HuH-7.5 (cell line): ENCODE measurements around the gene DIRAS2.

ENCODE experiments used
- DNase-seq: peaks from one replicate; pipeline ENCODE4 v3.0.0; 2011; ENCODE audit warnings: low spot score

DIRAS2 gene

DNA sequence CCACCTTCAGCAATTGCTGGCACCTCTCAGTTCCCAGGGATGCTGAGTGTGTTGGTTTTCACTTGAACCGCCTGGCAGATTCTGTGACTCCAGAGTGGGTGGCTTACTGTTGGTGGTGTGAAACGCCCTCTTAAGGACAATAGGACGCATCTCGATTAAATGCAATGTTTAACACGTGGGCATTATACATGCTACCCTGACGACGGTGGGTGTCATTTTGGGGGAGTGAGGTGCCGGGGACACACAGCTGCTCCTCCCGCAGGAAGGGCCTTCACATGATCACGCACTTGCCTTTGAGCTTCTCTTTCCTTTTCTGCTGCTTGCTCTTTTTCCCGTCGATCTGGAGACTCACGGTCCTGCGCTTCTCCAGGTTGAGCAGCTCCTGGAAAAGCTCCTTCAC, 29.7 kb downstream of the DIRAS2 start:
- DNase-seq: no peak

DNA sequence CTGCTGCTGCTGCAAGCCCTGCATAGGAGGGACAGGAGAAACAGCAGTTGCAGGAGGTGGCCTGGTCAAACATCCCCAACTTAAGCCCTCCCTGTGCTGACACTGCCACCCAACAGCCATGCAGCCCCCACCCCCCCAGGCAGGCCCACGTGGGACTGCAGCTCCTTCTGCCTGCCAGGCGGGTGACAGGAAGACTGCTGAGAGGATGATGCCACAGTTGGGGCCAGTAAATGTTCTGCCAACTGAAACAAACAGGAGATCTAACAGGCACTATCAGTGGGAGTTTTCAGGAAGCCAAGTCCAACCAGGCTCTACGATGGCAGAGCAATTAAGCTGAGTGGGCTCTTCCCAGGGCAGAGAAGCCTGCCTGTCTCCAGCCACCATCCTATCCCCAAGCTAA, 31.1 kb downstream of the DIRAS2 start:
- no peak for DNase-seq

DNA sequence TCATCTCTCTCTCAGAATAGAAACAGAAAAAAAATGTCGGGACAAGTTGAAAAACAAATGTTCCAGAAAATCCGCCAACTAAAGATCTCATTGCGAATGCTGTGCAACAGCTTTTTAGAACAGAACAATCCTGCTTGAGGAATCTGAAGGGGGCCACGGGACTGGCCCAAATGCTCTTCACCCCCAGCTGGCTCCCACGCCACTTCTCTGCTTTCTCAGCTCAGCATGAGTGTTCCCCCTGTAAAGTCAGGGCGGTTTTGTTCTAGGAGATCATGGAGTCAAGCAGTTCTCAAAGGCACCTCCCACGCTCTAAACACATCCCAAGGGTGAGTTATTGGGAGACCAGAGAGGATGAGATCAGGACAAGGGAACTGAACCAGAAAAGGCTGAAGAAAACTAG, 31.5 kb downstream of the DIRAS2 start:
- DNase-seq: no peak

DNA sequence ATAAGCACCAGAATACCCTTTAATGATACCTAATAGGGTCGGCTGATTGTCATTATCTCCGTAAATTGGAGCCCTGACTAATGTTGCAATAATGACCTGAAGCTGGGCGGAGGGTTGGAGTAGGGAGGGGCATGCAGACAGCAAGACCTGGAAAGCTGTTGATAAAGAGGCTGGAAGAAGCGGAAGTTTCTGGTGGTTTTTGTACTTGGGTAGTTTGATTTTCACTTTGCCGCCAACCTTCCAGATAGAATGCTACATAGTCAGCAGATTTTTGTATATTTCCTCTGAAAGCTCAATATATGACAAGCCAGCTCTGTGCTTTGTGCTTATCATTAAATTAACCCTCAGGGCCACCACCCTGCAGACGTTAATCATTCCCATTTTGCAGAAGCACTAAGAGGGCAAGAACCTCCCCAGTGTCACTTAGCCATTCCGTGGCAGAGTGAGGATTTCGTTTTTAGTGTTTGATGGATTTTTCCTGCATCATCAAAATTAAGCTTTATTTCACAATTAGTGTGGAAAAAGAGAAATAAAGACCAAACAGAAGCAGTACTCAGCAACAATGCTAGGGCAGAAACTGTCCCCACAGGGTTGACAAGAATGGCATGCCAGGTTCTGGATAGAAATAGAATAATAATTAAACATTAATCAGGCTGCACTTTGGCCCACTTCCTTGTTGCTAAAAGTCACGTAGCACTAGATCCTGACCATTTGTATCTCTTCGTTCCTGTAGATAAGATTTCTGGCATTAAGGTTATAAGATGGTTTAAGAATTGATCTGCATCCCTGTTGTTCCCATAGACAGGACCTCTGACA, 34.7 kb downstream of the DIRAS2 start:
- DNase-seq: no peak

DNA sequence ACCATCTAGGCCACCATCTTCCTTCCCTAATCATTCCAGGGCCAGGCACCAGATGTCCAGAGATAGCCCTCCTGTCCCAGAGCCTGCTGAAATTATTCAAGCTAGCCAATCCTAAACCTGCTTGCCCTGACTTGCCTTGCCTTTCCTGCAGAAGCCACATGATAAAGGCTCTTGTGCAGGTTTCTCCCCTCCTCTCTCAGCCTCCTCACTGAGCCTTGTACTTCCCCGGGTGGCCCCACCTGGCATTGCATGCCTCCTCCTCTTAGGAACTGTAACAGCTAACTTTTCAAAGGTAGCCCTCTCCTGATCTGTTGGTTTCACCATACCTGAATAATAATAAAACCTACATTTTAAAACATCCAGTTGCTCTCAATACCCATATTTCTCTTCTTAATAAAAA, 42.6 kb downstream of the DIRAS2 start:
- DNase-seq: no peak

DNA sequence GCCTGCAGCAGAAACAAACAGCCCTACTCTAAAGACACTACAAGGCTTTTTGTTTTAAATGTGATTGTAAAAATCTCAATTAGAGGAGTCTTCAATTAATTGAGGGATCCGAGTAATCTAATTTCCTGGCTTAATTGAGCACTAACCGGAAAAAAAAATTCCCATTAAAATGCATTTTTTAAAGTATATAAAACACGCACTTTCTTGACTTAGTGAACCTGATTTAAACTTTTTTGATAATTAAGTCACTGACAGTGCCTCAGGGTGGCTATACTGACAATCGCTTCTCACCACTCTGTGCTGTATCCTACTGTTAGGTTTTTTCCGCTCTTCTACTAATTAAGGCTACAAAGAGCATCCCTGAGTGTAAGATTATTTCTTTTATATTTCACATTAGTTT, 44.4 kb downstream of the DIRAS2 start:
- DNase-seq: no peak

DNA sequence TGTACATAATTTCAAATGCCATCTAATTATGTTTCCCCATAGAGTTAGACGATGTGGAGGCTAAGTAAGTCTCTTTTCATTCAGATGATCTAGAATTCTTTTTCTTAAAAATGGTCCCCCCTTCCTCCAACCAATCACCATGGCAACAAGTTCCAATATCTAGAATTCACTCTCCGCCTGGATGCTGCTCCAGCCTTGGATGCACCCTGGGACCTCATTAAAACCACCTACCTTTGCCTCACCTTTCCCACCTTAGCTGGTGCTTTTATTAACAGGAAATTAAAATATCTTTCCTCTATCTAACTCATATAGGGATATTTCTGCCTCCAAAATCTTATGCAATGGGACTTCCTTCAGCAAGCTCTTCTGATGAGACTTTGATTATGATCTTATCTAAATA, 49.0 kb downstream of the DIRAS2 start:
- no peak for DNase-seq

DNA sequence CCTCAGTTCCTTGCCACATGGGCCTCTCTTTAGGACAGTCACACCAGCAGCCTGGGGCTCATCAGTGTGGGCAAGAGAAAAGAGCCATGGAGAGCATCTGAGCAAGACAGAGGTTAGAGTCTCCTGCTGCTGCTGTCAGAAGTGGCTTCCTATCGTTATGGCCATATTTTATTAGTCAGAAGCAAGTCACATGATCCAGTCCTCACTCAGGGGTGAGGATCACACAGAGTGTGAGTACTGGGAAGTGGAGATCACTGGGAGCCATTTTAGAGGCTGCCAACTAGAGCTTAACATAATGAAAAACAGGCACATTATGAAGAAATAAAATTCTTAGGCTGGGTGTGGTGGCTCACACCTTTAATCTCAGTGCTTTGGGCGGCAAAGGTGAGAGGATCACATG, 62.0 kb downstream of the DIRAS2 start:
- DNase-seq: no peak

DNA sequence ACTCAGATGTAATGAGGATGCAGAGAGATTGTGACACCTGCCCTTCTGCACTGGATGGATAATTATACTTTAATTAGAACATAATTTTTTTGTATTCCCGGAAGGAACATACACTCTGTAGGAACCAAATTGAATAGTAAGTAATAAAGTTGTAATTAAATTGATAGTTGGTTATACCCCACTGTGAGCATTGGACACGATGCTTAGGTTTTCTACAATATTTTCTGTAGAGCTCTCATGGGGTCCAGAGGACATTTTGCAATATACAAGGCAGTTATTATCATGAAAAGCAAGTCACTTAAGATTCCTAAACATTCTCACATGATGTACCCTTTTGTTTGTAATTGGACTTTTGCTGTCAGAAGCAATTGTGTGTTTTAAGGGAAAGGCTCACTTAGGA, 63.4 kb downstream of the DIRAS2 start:
- no peak for DNase-seq

DNA sequence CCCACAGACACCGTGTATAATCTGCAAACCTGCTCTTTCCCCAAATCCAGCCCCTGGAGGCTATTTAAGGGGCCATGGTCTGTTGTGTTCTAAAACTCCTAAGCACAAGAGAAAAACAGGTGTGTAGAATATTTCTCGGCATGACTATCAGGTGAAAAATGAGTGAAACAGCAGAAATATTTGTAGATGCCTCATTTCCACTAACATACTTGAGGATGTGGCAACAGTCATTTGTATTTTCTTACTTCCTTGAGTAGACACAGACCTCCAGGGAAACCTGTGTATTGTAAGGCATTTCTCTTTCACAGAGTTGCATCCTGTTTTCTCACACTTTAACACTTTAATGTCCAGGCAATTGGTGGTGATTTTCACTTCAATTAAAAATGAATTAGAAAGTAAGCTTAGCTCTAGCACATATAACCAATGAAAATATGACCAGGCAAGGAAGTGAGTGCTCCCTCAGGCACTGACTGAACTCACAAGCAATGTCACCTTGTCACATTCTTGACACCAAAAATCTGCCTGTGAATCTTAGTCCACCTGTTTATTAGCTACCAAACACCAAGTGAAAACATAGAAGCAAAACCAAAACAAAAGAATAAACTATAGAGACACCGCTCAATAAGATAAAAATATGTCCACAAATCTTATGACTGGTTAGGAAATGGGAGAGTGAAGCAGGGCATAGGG, 64.4 kb downstream of the DIRAS2 start:
- DNase-seq: no peak

DNA sequence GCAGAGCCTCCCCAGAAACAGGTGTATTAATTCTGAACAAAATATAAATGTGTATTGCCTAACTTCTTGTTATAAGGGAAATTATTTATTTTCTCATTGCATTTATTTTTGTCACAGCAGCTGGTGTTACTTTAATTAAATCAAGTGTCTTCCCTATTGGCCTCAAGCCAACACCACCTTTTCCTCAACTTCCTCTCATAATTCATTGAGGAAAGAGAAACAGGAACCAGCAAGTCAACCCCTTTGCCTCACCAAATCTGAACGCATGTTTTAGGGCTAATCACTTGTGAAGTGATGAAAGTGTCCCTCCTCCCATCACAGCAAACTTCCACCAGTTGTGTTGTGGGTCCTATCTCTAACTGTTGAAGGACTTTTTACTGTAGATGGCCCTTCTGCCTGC, 73.1 kb downstream of the DIRAS2 start:
- no peak for DNase-seq

DNA sequence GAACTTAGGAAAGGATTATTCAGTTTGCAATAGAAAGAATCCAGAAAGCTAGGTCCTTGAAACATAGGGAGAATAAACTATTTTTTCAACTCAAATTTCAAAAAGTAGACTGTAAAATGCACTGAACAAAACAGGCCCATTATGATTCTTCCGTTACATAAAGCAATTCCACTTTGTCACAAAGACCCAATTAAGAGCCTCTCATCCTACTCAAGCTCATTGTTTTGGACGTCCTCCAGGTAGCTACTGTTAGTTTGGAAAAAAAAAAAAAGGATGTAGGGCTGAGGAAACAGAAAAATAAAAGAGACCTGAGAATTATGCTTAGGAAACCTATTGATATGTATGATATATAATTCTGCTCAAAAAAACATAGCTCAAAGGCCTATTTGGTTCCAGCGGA, 74.0 kb downstream of the DIRAS2 start:
- DNase-seq: no peak

DNA sequence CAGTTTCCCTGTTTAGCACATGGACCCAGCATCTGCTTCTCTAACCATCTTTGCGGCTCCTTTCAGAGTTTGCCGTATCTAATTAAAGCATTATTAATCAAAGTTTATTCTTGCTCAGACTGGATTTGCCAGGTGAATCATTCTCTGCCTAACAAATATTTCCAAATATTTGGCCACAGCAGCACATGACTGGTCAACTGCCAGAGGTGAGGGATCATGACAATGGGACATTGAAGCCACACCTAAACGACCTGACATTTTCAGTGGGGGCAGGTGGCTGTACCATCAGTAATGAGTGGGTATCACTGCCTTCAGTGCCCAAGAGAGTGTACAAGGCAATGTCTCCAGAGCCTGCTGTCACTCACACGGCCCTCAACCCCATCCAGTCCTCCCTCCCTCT, 80.4 kb downstream of the DIRAS2 start:
- no peak for DNase-seq
